Liver (tissue), 9 donors: ENCODE measurements around the gene RNF157. TPM values are rescaled to one million over a fixed set of nuclear protein-coding genes. Genes with fewer than 3 reads are reported as not detected.
A peak's percentile ranks its signal among the peaks of the same experiment; 100 is the strongest.

Source experiments
- DNase-seq: peaks from one replicate; pipeline ENCODE4 v3.0.0-alpha.2; 2017; ENCODE audit warnings: low spot score
- H3K27ac ChIP-seq, 2 donors: one replicate each; pipeline ENCODE4 v1.7.0; 2013; ENCODE audit warnings: inconsistent platforms in 2 of 2, low read length in 2 of 2, control low read depth in 1 of 2, low read depth in 1 of 2, mild to moderate bottlenecking in 1 of 2
- H3K27me3 ChIP-seq, 4 donors: one replicate each; pipeline versions ENCODE4 v1.6.1 to v1.7.0; 2013; ENCODE audit warnings: low read length in 3 of 4, inconsistent platforms in 1 of 4, mild to moderate bottlenecking in 1 of 4, moderate library complexity in 1 of 4; ENCODE audit not compliant: control insufficient read depth in 4 of 4, insufficient read depth in 4 of 4
- H3K36me3 ChIP-seq, 4 donors: one replicate each; pipeline versions ENCODE4 v1.6.1 to v1.7.0; 2013; ENCODE audit warnings: low read length in 3 of 4, mild to moderate bottlenecking in 3 of 4, low read depth in 1 of 4, moderate library complexity in 1 of 4; ENCODE audit not compliant: control insufficient read depth in 4 of 4, insufficient read depth in 3 of 4
- H3K4me1 ChIP-seq, 4 donors: one replicate each; pipeline versions ENCODE4 v1.6.1 to v1.7.0; 2013; ENCODE audit warnings: low read length in 3 of 4, mild to moderate bottlenecking in 3 of 4, moderate library complexity in 1 of 4; ENCODE audit not compliant: control insufficient read depth in 4 of 4, insufficient read depth in 4 of 4
- H3K4me3 ChIP-seq, 3 donors: one replicate each; pipeline versions ENCODE4 v1.6.1 to v1.7.0; 2013; ENCODE audit warnings: low read length in 3 of 3, control low read depth in 1 of 3, low read depth in 1 of 3, mild to moderate bottlenecking in 1 of 3
- H3K9ac ChIP-seq, 2 donors: one replicate each; pipeline ENCODE4 v1.7.0; 2013; ENCODE audit warnings: low read length in 2 of 2, mild to moderate bottlenecking in 2 of 2, moderate library complexity in 2 of 2, control low read depth in 1 of 2, low read depth in 1 of 2
- H3K9me3 ChIP-seq, 4 donors: one replicate each; pipeline versions ENCODE4 v1.6.1 to v1.7.0; 2013; ENCODE audit warnings: low read length in 3 of 4; ENCODE audit not compliant: control insufficient read depth in 4 of 4
- CTCF ChIP-seq: fragments of 150-350 bp; IDR thresholded peaks from 2 replicates; pipeline ENCODE4 v1.5.1; 2017; ENCODE audit warnings: improper control_type of control experiment, low read depth, low read length; ENCODE audit not compliant: missing input control
- EGR1 ChIP-seq, 2 donors: IDR thresholded peaks; 2 replicates each; pipeline ENCODE4 v1.6.1; 2016 to 2018; ENCODE audit warnings: antibody characterized with exemption in 2 of 2, low read depth in 2 of 2
- FOXA1 ChIP-seq: IDR thresholded peaks from 2 replicates; pipeline ENCODE4 v1.6.1; 2016; ENCODE audit warnings: antibody characterized with exemption
- FOXA2 ChIP-seq: IDR thresholded peaks from 2 replicates; pipeline ENCODE4 v1.6.1; 2016; ENCODE audit warnings: antibody characterized with exemption
- GABPA ChIP-seq, 2 donors: IDR thresholded peaks in 1 of 2; conservative IDR thresholded peaks in 1 of 2; 2 replicates each; pipeline ENCODE4 v1.6.1; 2016; ENCODE audit warnings: antibody characterized with exemption in 2 of 2, mild to moderate bottlenecking in 1 of 2, moderate library complexity in 1 of 2
- HNF4A ChIP-seq, 2 donors: conservative IDR thresholded peaks; 2 replicates each; pipeline ENCODE4 v1.6.1; 2016; ENCODE audit warnings: antibody characterized with exemption in 2 of 2, mild to moderate bottlenecking in 2 of 2
- HNF4G ChIP-seq: IDR thresholded peaks from 2 replicates; pipeline ENCODE4 v1.6.1; 2016; ENCODE audit warnings: antibody characterized with exemption
- JUND ChIP-seq, 2 donors: IDR thresholded peaks; 2 replicates each; pipeline ENCODE4 v1.6.1; 2016; ENCODE audit warnings: antibody characterized with exemption in 2 of 2
- NR2F2 ChIP-seq: IDR thresholded peaks from 2 replicates; pipeline ENCODE4 v1.6.1; 2016; ENCODE audit warnings: antibody characterized with exemption
- RAD21 ChIP-seq, 2 donors: IDR thresholded peaks; 2 replicates each; pipeline ENCODE4 v1.6.1; 2016; ENCODE audit warnings: antibody characterized with exemption in 2 of 2, mild to moderate bottlenecking in 2 of 2
- RXRA ChIP-seq, 2 donors: IDR thresholded peaks; 2 replicates each; pipeline ENCODE4 v1.6.1; 2017 to 2018; ENCODE audit warnings: antibody characterized with exemption in 2 of 2, mild to moderate bottlenecking in 1 of 2
- SP1 ChIP-seq: IDR thresholded peaks from 2 replicates; pipeline ENCODE4 v1.6.1; 2018; ENCODE audit warnings: antibody characterized with exemption, mild to moderate bottlenecking
- TAF1 ChIP-seq: conservative IDR thresholded peaks from 2 replicates; pipeline ENCODE4 v1.6.1; 2016; ENCODE audit warnings: antibody characterized with exemption, mild to moderate bottlenecking
- YY1 ChIP-seq: IDR thresholded peaks from 2 replicates; pipeline ENCODE4 v1.6.1; 2016; ENCODE audit warnings: antibody characterized with exemption, mild to moderate bottlenecking
- WGBS: extraction: QIAGEN DNeasy Blood & Tissue Kit; methylation state at CpG from one replicate; pipeline ENCODE4 v1.1.7; 2013; 5-methylcytosine and 5-hydroxymethylcytosine counted together
- polyA plus RNA-seq, 2 donors: library from polyadenylated mRNA; stranded (reverse) in 1 of 2; unstranded in 1 of 2; fragments of 200-250 nt in 1 of 2; fragments of >200 nt in 1 of 2; fragmentation: Nextera tagmentation in 1 of 2; extraction: Ambion mirVana in 1 of 2; gene quantifications; one replicate each; pipeline versions ENCODE4 v1.2.1 to v1.2.3, GENCODE V29; 2013 to 2015
- total RNA-seq, 2 donors: library from RNA; depleted of rRNA; stranded (reverse); fragments of >200 nt; gene quantifications; one replicate each; pipeline ENCODE4 v1.2.3, GENCODE V29; 2014
- TF ChIP-seq, protein P1 (sequence below): IDR thresholded peaks from 2 replicates; pipeline ENCODE4 v1.6.1; 2016; ENCODE audit warnings: antibody characterized with exemption
- TF ChIP-seq, protein P2 (sequence below): IDR thresholded peaks from 2 replicates; pipeline ENCODE4 v1.6.1; 2016; ENCODE audit warnings: antibody characterized with exemption, mild to moderate bottlenecking
- TF ChIP-seq, protein P3 (sequence below): IDR thresholded peaks from 2 replicates; pipeline ENCODE4 v1.6.1; 2016; ENCODE audit warnings: antibody characterized with exemption
- TF ChIP-seq, protein P4 (sequence below): IDR thresholded peaks from 2 replicates; pipeline ENCODE4 v1.6.1; 2016; ENCODE audit warnings: antibody characterized with exemption
- donor health status: healthy.
- donor health status: healthy.
- donor health status: healthy.
- donor health status: healthy.
- donor health status: healthy.

Gene RNF157
- total and polyA plus RNA-seq, 4 donors: 0.42 to 2.9 (median 0.66) TPM

DNA sequence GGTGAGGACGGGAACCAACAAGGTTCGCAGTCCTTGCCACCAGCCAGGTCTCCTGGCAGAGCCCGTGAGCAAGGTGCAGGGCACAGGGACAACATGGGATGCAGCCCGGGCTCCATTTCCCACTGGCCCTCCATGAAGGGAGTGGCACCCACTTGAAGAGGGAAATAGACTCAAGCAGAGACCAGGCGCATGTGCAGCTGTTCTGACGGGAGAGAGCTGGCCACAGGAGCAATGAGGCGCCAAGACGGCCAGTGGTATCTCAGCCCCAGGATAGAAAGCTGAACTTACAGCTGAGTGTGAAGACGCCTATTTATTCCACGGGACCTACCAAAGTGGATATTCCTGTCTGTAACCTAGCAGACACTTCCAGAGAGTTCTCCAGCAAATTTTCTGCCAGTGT lies 91.1 kb downstream of the RNF157 start:
- TF ChIP-seq JUND (IDR thresholded peaks at IDR 0.05): no peak
- TF ChIP-seq HNF4A (conservative IDR thresholded peaks at IDR 0.05): no peak
- no peak for TF ChIP-seq SP1
- TF ChIP-seq GABPA (IDR thresholded peaks at IDR 0.05 in 1 of 2, conservative IDR thresholded peaks at IDR 0.05 in 1 of 2): no peak
- TF ChIP-seq, protein P1, sequence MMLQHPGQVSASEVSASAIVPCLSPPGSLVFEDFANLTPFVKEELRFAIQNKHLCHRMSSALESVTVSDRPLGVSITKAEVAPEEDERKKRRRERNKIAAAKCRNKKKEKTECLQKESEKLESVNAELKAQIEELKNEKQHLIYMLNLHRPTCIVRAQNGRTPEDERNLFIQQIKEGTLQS: no peak
- TF ChIP-seq RXRA (IDR thresholded peaks at IDR 0.05): no peak
- no peak for TF ChIP-seq FOXA1
- no peak for TF ChIP-seq EGR1 (IDR thresholded peaks at IDR 0.05; ENCODE audit: low read depth in 2 of 2)
- no peak for TF ChIP-seq RAD21 (IDR thresholded peaks at IDR 0.05)
- TF ChIP-seq, protein P2, sequence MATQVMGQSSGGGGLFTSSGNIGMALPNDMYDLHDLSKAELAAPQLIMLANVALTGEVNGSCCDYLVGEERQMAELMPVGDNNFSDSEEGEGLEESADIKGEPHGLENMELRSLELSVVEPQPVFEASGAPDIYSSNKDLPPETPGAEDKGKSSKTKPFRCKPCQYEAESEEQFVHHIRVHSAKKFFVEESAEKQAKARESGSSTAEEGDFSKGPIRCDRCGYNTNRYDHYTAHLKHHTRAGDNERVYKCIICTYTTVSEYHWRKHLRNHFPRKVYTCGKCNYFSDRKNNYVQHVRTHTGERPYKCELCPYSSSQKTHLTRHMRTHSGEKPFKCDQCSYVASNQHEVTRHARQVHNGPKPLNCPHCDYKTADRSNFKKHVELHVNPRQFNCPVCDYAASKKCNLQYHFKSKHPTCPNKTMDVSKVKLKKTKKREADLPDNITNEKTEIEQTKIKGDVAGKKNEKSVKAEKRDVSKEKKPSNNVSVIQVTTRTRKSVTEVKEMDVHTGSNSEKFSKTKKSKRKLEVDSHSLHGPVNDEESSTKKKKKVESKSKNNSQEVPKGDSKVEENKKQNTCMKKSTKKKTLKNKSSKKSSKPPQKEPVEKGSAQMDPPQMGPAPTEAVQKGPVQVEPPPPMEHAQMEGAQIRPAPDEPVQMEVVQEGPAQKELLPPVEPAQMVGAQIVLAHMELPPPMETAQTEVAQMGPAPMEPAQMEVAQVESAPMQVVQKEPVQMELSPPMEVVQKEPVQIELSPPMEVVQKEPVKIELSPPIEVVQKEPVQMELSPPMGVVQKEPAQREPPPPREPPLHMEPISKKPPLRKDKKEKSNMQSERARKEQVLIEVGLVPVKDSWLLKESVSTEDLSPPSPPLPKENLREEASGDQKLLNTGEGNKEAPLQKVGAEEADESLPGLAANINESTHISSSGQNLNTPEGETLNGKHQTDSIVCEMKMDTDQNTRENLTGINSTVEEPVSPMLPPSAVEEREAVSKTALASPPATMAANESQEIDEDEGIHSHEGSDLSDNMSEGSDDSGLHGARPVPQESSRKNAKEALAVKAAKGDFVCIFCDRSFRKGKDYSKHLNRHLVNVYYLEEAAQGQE: no peak
- no peak for TF ChIP-seq TAF1
- TF ChIP-seq, protein P3, sequence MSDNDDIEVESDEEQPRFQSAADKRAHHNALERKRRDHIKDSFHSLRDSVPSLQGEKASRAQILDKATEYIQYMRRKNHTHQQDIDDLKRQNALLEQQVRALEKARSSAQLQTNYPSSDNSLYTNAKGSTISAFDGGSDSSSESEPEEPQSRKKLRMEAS: no peak
- no peak for TF ChIP-seq CTCF
- no peak for TF ChIP-seq YY1
- TF ChIP-seq NR2F2: no peak
- no peak for TF ChIP-seq FOXA2
- no peak overlapping the region for H3K27ac ChIP-seq

GRCh38 chr17:76148015-76148326 lies 92.3 kb downstream of the RNF157 start:
- H3K27ac ChIP-seq: no peak overlapping the region
- no peaks in the 10 kb centered on the region for H3K36me3 ChIP-seq
- H3K27me3 ChIP-seq: no peaks in the 10 kb centered on the region
- TF ChIP-seq, protein P4, sequence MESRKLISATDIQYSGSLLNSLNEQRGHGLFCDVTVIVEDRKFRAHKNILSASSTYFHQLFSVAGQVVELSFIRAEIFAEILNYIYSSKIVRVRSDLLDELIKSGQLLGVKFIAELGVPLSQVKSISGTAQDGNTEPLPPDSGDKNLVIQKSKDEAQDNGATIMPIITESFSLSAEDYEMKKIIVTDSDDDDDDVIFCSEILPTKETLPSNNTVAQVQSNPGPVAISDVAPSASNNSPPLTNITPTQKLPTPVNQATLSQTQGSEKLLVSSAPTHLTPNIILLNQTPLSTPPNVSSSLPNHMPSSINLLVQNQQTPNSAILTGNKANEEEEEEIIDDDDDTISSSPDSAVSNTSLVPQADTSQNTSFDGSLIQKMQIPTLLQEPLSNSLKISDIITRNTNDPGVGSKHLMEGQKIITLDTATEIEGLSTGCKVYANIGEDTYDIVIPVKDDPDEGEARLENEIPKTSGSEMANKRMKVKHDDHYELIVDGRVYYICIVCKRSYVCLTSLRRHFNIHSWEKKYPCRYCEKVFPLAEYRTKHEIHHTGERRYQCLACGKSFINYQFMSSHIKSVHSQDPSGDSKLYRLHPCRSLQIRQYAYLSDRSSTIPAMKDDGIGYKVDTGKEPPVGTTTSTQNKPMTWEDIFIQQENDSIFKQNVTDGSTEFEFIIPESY: no peak
- TF ChIP-seq FOXA1 (no peak), HNF4G (no peak), EGR1 (IDR thresholded peaks at IDR 0.05; ENCODE audit: low read depth in 2 of 2) (no peak)
- TF ChIP-seq, protein P2: no peak
- TF ChIP-seq, protein P3: no peak
- TF ChIP-seq, protein P1: no peak
- H3K4me1 ChIP-seq: peaks cover 0 to 13% (median 11%) of the 10 kb centered on the region in 4 donors
- no peaks in the 10 kb centered on the region for H3K9me3 ChIP-seq
- 95% methylated on average over 1 of the region's 1 CpG for WGBS
- DNase-seq: no peak
- H3K9ac ChIP-seq: no peak overlapping the region
- no peak overlapping the region for H3K4me3 ChIP-seq

More for the DNA sequence above, 91.1 kb downstream of the RNF157 start:
- no peak overlapping the region for H3K4me3 ChIP-seq
- H3K36me3 ChIP-seq: no peaks in the 10 kb centered on the region
- no peaks in the 10 kb centered on the region for H3K9me3 ChIP-seq
- H3K4me1 ChIP-seq: peaks cover 0 to 13% (median 11%) of the 10 kb centered on the region in 4 donors
- no peaks in the 10 kb centered on the region for H3K27me3 ChIP-seq
- DNase-seq: peak; percentile 28
- H3K9ac ChIP-seq: no peak overlapping the region
- 96% methylated on average over 10 of the region's 10 CpGs for WGBS
